SK-N-MC (cell line): ENCODE data around the gene GRIN3A.

Experiments used
- EZH2 ChIP-seq: fragments of 200-600 bp; sonication (generic); IDR thresholded peaks from one replicate; pipeline ENCODE4 v1.6.1; 2017; ENCODE audit warnings: antibody characterized with exemption
- POLR2AphosphoS5 ChIP-seq: IDR thresholded peaks from 2 replicates; pipeline ENCODE4 v1.6.1; 2012; ENCODE audit warnings: mild to moderate bottlenecking, low read depth, low read length, borderline replicate concordance

GRCh38 chr9:101605547-101605946 lies 132.9 kb downstream of the GRIN3A start:
- TF ChIP-seq EZH2 (no peak), POLR2AphosphoS5 (no peak)
